Lower leg skin (tissue), 4 donors: ENCODE results near the gene WDR74. TPM values are rescaled to one million over a fixed set of nuclear protein-coding genes. Genes with fewer than 3 reads are reported as not detected.

Experiments
- DNase-seq, 2 donors: peaks; one replicate each; pipeline ENCODE4 v3.0.0-alpha.2; 2019; ENCODE audit warnings: low spot score in 2 of 2
- H3K4me3 ChIP-seq: fragments of 200-600 bp; sonication (generic); 2 replicates; pipeline ENCODE4 v1.5.1; 2017; ENCODE audit warnings: mild to moderate bottlenecking, low read depth; ENCODE audit not compliant: poor library complexity, severe bottlenecking
- POLR2A ChIP-seq, 2 donors: fragments of 450-650 bp; IDR thresholded peaks; one replicate each; pipeline ENCODE4 v1.6.1; 2016 to 2017; ENCODE audit warnings: antibody characterized with exemption in 2 of 2, mild to moderate bottlenecking in 1 of 2, moderate library complexity in 1 of 2
- WGBS, 2 donors: methylation state at CpG; one replicate each; pipeline ENCODE4 v1.1.5; 2018; 5-methylcytosine and 5-hydroxymethylcytosine counted together
- intact Hi-C: fragments of 100-400 bp; cut with DNase I; formaldehyde crosslinking; loops from one replicate; pipeline ENCODE4 v1.15.0; 2023; ENCODE audit warnings: low total_unique reads
- total RNA-seq, 4 donors: library from RNA; depleted of rRNA; stranded (reverse); fragments of >200 nt; gene quantifications; one replicate each; pipeline ENCODE4 v1.1.0, GENCODE V29; 2016
- TF ChIP-seq, protein P1 (sequence below), 3 donors: fragments of 450-650 bp; IDR thresholded peaks; one replicate each; pipeline ENCODE4 v1.5.1; 2016; ENCODE audit warnings: antibody characterized with exemption in 3 of 3, mild to moderate bottlenecking in 3 of 3, moderate library complexity in 2 of 3

The WDR74 gene
- total RNA-seq, 4 donors from 2014 or later: 49.7 to 93.8 (median 64.3) TPM

GRCh38 chr11:62879235-62879978 lies 40.0 kb upstream of the WDR74 start:
- intact Hi-C loops: no loop called here
- TF ChIP-seq, protein P1, sequence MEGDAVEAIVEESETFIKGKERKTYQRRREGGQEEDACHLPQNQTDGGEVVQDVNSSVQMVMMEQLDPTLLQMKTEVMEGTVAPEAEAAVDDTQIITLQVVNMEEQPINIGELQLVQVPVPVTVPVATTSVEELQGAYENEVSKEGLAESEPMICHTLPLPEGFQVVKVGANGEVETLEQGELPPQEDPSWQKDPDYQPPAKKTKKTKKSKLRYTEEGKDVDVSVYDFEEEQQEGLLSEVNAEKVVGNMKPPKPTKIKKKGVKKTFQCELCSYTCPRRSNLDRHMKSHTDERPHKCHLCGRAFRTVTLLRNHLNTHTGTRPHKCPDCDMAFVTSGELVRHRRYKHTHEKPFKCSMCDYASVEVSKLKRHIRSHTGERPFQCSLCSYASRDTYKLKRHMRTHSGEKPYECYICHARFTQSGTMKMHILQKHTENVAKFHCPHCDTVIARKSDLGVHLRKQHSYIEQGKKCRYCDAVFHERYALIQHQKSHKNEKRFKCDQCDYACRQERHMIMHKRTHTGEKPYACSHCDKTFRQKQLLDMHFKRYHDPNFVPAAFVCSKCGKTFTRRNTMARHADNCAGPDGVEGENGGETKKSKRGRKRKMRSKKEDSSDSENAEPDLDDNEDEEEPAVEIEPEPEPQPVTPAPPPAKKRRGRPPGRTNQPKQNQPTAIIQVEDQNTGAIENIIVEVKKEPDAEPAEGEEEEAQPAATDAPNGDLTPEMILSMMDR (IDR thresholded peaks at IDR 0.05): no peak
- no peak for TF ChIP-seq POLR2A (IDR thresholded peaks at IDR 0.05)
- whole genome bisulfite sequencing, 2 donors: 40 to 45% methylated on average over 7 of the region's 7 CpGs
- DNase-seq: peak in 1 of 2 donors; percentile 74
- no peak overlapping the region for H3K4me3 ChIP-seq

DNA sequence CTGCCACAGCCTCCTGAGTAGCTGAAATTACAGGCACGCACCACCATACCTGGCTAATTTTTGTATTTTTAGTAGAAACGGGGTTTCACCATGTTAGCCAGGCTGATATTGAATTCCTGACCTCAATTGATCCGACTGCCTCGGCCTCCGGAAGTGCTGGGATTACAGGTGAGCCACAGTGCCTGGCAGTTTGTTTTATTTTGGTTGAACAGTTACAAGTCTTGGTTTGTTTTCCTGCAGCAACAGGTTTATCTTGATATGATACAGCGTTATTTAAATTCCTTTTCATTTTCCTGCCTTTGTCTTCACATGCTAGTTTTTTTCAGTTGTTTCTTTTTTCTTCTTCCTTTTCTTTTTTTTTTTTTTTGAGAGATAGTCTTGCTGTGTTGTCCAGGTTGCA lies 37.3 kb upstream of the WDR74 start:
- TF ChIP-seq, protein P1 (IDR thresholded peaks at IDR 0.05): no peak
- TF ChIP-seq POLR2A (IDR thresholded peaks at IDR 0.05): no peak
- no peak overlapping the region for H3K4me3 ChIP-seq
- no peak for DNase-seq
- intact Hi-C loops: no loop called here
- WGBS, 2 donors: 54 to 74% methylated on average over 6 of the region's 6 CpGs

GRCh38 chr11:62875698-62876478 lies 36.5 kb upstream of the WDR74 start:
- no peak for DNase-seq
- WGBS, 2 donors: 88 to 92% methylated on average over 7 of the region's 7 CpGs
- TF ChIP-seq, protein P1 (IDR thresholded peaks at IDR 0.05): no peak
- TF ChIP-seq POLR2A (IDR thresholded peaks at IDR 0.05): no peak
- intact Hi-C loops: no loop called here
- H3K4me3 ChIP-seq: no peak overlapping the region

- TF ChIP-seq POLR2A (IDR thresholded peaks at IDR 0.05): no peak
- TF ChIP-seq, protein P1 (IDR thresholded peaks at IDR 0.05): no peak
- WGBS, 2 donors: 92 to 97% methylated on average over 7 of the region's 7 CpGs
- intact Hi-C loops: no loop called here
- no peak for DNase-seq
- no peak overlapping the region for H3K4me3 ChIP-seq
These were observed 35.5 kb upstream of the WDR74 start for GRCh38 chr11:62874851-62875250.

- WGBS, 2 donors: 66 to 74% methylated on average over 6 of the region's 6 CpGs
These were observed 26.2 kb upstream of the WDR74 start for GRCh38 chr11:62865635-62866034.

More at GRCh38 chr11:62865635-62866034, 26.2 kb upstream of the WDR74 start:
- TF ChIP-seq, protein P1 (IDR thresholded peaks at IDR 0.05): no peak
- no peak for TF ChIP-seq POLR2A (IDR thresholded peaks at IDR 0.05)
- no peak for DNase-seq
- H3K4me3 ChIP-seq: no peak overlapping the region
- intact Hi-C loops: no loop called here
